Heart right ventricle (tissue), 16 donors: ENCODE measurements around the gene COL5A1. TPM values are rescaled to one million over a fixed set of nuclear protein-coding genes. Genes with fewer than 3 reads are reported as not detected.

Experiments used
- ATAC-seq, 8 donors: fragments of 200-7000 bp; cut with Tn5 transposase; one replicate each; pipeline ENCODE4 v1.9.1; 2020; ENCODE audit warnings: mild to moderate bottlenecking in 8 of 8, moderate library complexity in 8 of 8, moderate number of reproducible peaks in 1 of 8
- DNase-seq, 2 donors: peaks; one replicate each; pipeline ENCODE4 v3.0.0-alpha.2; 2020
- H3K27ac ChIP-seq, 10 donors: fragments of 200-600 bp; sonication (generic) in 2 of 10; one replicate each; pipeline versions ENCODE4 v1.5.0 to v1.8.0; 2020 to 2022; ENCODE audit warnings: mild to moderate bottlenecking in 3 of 10
- H3K27me3 ChIP-seq, 7 donors: fragments of 200-600 bp; one replicate each; pipeline ENCODE4 v1.8.0; 2021 to 2022; ENCODE audit warnings: mild to moderate bottlenecking in 2 of 7
- H3K36me3 ChIP-seq, 9 donors: fragments of 200-600 bp; sonication (generic) in 1 of 9; one replicate each; pipeline versions ENCODE4 v1.5.0 to v1.8.0; 2020 to 2022; ENCODE audit warnings: mild to moderate bottlenecking in 2 of 9
- H3K4me1 ChIP-seq, 9 donors: fragments of 200-600 bp; sonication (generic) in 1 of 9; one replicate each; pipeline versions ENCODE4 v1.5.0 to v1.8.0; 2020 to 2022; ENCODE audit warnings: mild to moderate bottlenecking in 4 of 9
- H3K4me3 ChIP-seq, 10 donors: fragments of 200-600 bp; sonication (generic) in 2 of 10; one replicate each; pipeline versions ENCODE4 v1.5.0 to v1.8.0; 2020 to 2022; ENCODE audit warnings: mild to moderate bottlenecking in 7 of 10, moderate library complexity in 2 of 10
- H3K9me3 ChIP-seq, 11 donors: fragments of 200-600 bp in 10 of 11; sonication (generic) in 2 of 11; one replicate each; pipeline versions ENCODE4 v1.5.0 to v1.8.0; 2013 to 2022; ENCODE audit warnings: mild to moderate bottlenecking in 2 of 11, control low read depth in 1 of 11, moderate library complexity in 1 of 11
- CTCF ChIP-seq, 9 donors: fragments of 200-600 bp; sonication (generic) in 2 of 9; IDR thresholded peaks; one replicate each; pipeline versions ENCODE4 v1.5.0 to v1.8.0; 2021 to 2022; ENCODE audit warnings: antibody characterized with exemption in 9 of 9, mild to moderate bottlenecking in 5 of 9, moderate library complexity in 1 of 9
- WGBS, 2 donors: extraction: QIAGEN DNeasy Blood & Tissue Kit; methylation state at CpG; one replicate each; pipeline ENCODE4 v1.1.7; 2013; ENCODE audit warnings: inconsistent platforms in 1 of 2; 5-methylcytosine and 5-hydroxymethylcytosine counted together
- intact Hi-C, 10 donors: fragments of 100-400 bp; cut with DNase I; formaldehyde crosslinking; loops; one replicate each; pipeline versions ENCODE4 v1.11.1 to v1.14.2; 2022
- polyA plus RNA-seq, 2 donors: library from polyadenylated mRNA; stranded (reverse); fragments of 200-250 nt; gene quantifications; one replicate each; pipeline ENCODE4 v1.2.3, GENCODE V29; 2013
- total RNA-seq, 10 donors: library from RNA; stranded (reverse); fragmentation: NEBNext Ultra II Directional in 3 of 10; extraction: Animal tissue kit (Norgen Biotek cat#: 25700) in 3 of 10; gene quantifications; one replicate each; pipeline versions ENCODE4 v1.2.1 to v1.2.4, GENCODE V29; 2021 to 2023
- donor health status: Arrhythmogenic right ventricular cardiomyopathy.
- donor health status: ischemic (EF 13 %, LVEDD 7.1; RV severe dilation, severe dysfunction).
- donor health status: healthy with polysubstance abuse.
- donor health status: DM: no; HTN: yes; CAD: no.
- donor health status: DM: no; HTN: no; CAD: no.
- donor health status: ischemic (EF 25% LVEDD 6.9; RV normal size, moderate dysfunction).
- donor health status: ischemic (EF 25% LVEDD 5.7; RV mildly dilated, moderate dysfunction).
- donor health status: healthy.
- donor health status: DM: yes; HTN: yes; CAD: no.
- donor health status: Ischemic cardiomyopathy.
- donor health status: ischemic (EF 35%, LVEDD 5.7; RV mildly dilated, moderate dysfunction).
- donor health status: nonischemic (EF 11% LVEDD 7.7; RV severe dilation, severe dysfunction).
- donor health status: DM: yes; HTN: yes; CAD: no.
- donor health status: PGD.
- donor health status: ischemic (EF 29% LVEDD 5.4; RV normal size, mild dysfunction).
- donor health status: nonischemic (EF 23%, LVEDD 6.1; RV moderate dilation, normal function).

The COL5A1 gene
- total and polyA plus RNA-seq, 12 donors: 8.1 to 60.0 (median 13.3) TPM

DNA sequence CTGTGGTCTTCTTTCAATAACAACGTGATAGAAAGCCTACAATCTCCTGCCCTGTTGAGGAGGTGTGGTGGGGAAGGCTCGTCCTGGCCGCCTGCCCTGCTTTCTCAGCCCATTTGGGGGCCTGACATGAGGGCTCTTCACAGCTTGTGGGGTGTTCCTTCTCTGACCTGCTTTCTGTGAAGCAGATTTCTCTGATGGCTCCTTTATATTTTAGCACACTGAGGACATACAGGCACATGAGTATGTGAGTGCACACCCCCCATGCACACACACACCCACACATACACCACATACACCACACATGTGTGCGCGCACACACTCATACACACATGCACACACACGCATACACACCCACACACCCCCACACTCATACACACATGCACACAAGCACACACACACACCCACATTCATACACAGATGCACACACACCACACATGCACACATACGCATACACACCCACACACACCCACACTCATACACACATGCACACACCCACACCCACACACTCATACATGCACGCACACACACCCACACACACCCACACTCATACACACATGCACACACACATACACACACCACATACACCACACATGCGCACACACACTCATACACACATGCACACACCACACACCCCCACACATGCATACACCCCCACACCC is 117.5 kb downstream of the COL5A1 start:
- no peaks in the 10 kb centered on the region for H3K9me3 ChIP-seq
- DNase-seq: no peak
- intact Hi-C loops: no loop called here
- H3K27ac ChIP-seq: no peak overlapping the region
- no peaks in the 10 kb centered on the region for H3K27me3 ChIP-seq
- 90 to 91% methylated on average over 9 of the region's 9 CpGs for WGBS, 2 donors
- no peak for ATAC-seq
- no peak overlapping the region for H3K4me3 ChIP-seq
- no peak for TF ChIP-seq CTCF (IDR thresholded peaks at IDR 0.05)
- H3K4me1 ChIP-seq: no peaks in the 10 kb centered on the region
- peaks cover 0 to 63% (median 4%) of the 10 kb centered on the region in 9 donors for H3K36me3 ChIP-seq

GRCh38 chr9:134759913-134760312 is 118.3 kb downstream of the COL5A1 start:
- H3K4me1 ChIP-seq: no peaks in the 10 kb centered on the region
- H3K36me3 ChIP-seq: peaks cover 0 to 55% (median 4%) of the 10 kb centered on the region in 9 donors
- 95 to 96% methylated on average over 8 of the region's 8 CpGs for WGBS, 2 donors

DNA sequence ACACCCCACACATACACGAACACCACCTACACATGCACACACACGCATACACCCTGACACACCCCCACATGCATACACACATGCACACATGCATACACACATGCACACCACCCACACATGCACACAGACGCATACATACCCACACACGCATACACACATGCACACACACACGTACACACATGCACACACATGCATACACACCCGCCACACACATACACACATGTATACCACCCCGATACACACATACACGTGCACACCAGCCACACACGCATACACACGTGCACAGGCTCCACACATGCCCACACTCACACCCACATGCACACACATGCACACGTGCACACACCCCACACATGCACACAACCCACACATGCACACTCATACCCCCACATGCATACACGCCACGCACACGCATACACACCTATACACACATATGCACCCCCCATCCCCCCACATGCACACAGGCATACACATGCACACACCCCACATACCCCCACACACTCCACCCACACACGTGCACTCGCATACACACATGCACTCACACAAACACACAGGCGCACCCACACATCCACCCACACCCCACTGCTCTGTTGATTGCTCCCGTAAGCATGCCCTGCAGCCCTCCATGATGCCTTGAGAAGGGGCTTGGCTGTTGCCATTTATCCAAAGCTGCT is 119.3 kb downstream of the COL5A1 start:
- Histone ChIP-seq H3K36me3 (peaks cover 0 to 53% (median 4%) of the 10 kb centered on the region in 9 donors), H3K27ac (no peak overlapping the region), H3K27me3 (no peaks in the 10 kb centered on the region), H3K4me3 (no peak overlapping the region), H3K4me1 (peaks cover 0 to 9% (median 3%) of the 10 kb centered on the region in 9 donors), H3K9me3 (no peaks in the 10 kb centered on the region)
- no peak for DNase-seq
- 96 to 97% methylated on average over 18 of the region's 18 CpGs for WGBS, 2 donors
- TF ChIP-seq CTCF (IDR thresholded peaks at IDR 0.05): no peak
- intact Hi-C loops: no loop called here
- no peak for ATAC-seq

More at GRCh38 chr9:134759913-134760312, 118.3 kb downstream of the COL5A1 start:
- intact Hi-C loops: no loop called here
- Histone ChIP-seq H3K4me3 (no peak overlapping the region), H3K27ac (no peak overlapping the region), H3K27me3 (no peaks in the 10 kb centered on the region), H3K9me3 (no peaks in the 10 kb centered on the region)
- DNase-seq (no peak), ATAC-seq (no peak)
- no peak for TF ChIP-seq CTCF (IDR thresholded peaks at IDR 0.05)

GRCh38 chr9:134764473-134765269 is 123.1 kb downstream of the COL5A1 start:
- no peak for DNase-seq
- Histone ChIP-seq H3K4me1 (peaks cover 0 to 31% (median 5%) of the 10 kb centered on the region in 9 donors), H3K36me3 (peaks cover 0 to 60% (median 4%) of the 10 kb centered on the region in 9 donors), H3K4me3 (no peak overlapping the region), H3K27me3 (peaks cover 0 to 3% (median 0%) of the 10 kb centered on the region in 7 donors), H3K27ac (no peak overlapping the region), H3K9me3 (no peaks in the 10 kb centered on the region)
- no peak for TF ChIP-seq CTCF (IDR thresholded peaks at IDR 0.05)
- no peak for ATAC-seq
- 95 to 96% methylated on average over 21 of the region's 21 CpGs for WGBS, 2 donors
- intact Hi-C loops: no loop called here
